GM03348 (cell line): ENCODE data around the gene HLA-DQA1.
"Not testable (repeated sequence)": the region's sequence is repeated elsewhere in the genome, so short reads cannot be mapped to it uniquely, and the experiment has no call there.

Experiments
- DNase-seq: peaks from one replicate; pipeline ENCODE4 v3.0.0; 2012; ENCODE audit warnings: low spot score

HLA-DQA1 gene

DNA sequence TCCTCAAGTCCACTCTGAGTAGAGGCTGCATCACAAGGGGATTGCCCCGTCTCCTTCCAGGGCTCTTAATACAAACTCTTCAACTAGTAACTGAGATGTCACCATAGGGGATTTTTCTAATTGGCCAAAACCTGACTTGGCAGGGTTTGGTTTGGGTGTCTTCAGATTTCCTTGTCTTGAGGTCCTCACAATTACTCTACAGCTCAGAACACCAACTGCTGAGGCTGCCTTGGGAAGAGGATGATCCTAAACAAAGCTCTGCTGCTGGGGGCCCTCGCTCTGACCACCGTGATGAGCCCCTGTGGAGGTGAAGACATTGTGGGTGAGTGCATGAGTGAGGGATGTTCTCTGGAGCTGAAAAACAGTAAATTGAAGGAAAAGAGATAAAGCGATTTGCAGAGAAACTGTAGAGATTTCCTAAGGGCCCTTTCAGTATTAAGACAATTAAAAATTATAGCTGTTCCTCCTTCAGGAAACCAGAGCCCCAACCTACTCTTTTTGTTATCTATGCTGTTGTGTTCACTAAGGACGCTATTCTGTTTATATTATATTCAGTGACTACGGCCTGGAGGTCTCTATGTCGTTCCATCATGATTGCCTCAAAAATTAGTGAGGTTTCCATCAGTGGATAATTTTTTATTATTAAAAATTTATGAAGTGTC, at the start of gene HLA-DQA1:
Gene HLA-DQA1 (plus strand): TSS at position 188 of the 662 bp plus-strand sequence. CDS start 53 bp downstream, at position 241.
- no peak for DNase-seq

DNA sequence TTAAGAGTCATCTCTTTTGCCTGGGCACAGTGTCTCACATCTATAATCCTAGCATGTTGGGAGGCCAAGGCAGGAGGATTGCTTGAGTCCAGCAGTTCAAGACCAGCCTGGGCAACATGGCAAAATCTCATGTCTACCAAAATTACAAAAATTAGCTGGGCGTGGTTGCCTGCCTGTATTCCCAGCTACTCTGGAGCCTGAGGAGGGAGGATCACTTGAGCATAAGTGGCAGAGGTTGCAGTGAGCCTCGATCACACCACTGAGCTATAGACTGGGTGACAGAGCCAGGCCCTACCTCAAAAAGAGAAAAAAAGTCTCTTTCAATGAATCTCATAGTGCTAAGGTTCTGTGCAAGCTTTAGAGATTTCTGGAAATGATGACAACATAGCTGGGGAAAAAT, 49.0 kb upstream of the HLA-DQA1 start:
- no peak for DNase-seq

DNA sequence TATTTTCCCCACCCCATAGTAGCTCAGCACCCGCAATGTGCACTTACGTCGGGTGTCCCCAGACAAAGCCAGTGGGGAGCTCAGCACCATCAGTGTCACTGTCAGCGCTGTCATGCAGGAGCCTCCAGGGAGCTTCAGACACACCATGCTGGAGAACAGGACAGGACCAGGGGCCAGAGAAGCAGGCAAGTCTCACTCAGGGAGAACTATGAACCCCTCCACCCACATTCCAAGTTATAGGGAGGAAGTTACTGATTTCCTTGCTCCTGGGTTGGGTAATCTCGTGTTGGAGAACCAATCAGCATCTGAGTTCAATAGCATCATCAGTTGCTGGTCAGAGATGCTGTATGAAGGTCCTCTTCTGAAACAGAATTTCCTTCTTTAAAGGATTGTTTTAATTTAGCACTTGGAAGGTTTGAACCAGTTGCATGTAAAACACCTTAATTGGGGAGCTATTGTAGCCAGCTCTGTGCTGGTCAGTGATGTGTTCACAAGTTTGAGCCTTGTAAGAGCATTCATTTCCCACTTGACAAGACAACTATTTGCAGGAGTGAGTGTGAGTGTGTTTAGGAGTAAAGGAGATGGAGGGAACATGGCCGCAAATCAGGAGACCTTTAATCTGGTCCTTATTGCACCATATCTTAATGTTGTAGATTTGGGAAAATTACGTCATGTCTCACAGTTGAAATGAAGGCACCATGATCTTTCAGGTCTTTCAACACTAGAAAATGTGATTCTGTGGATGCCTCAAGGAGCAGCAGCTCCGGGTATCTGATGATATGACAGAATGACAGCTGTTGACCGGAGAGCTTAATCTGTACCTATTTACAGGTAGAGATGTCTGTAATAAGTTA, 47.4 kb upstream of the HLA-DQA1 start, which contains the start of gene HLA-DRB1:
Gene HLA-DRB1 (minus strand): TSS at position 253 of the 854 bp plus-strand sequence. CDS start 106 bp downstream, at position 147.
- DNase-seq, result peak; percentile 24

DNA sequence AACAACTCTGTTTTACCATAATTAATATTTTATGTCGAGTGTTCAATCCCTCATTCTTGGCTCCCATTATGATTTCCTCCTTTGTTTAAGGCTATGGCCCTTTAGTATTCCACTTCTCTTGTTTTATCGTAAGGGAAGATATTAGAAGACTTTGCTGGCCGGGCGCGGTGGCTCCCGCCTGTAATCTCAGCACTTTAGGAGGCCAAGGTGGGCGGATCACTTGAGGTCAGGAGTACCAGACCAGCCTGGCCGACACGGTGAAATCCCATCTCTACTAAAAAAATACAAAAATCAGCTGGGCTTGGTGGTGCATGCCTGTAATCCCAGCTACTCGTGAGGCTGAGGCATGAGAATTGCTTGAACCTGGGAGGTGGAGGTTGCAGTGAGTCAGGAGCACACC, 46.5 kb upstream of the HLA-DQA1 start:
- DNase-seq, result not testable (repeated sequence)

DNA sequence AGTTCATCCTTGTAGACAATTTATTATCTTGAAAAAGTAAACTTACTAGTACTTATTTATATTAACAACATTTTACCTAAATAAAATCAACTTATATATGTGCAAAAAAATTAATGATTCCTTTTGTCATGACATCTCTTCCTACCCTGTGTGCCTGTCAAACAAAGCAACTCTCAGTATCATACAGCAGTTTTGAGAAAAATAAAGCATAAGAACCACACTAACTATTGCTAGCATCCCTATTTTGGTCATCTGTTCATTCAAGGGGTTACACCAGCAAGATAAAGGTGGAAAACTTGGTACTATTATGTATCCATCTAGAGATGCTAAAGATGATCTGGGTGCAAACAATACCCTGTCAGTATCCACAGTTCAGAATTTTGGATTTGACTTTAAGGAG, 40.2 kb upstream of the HLA-DQA1 start:
- DNase-seq, result no peak

DNA sequence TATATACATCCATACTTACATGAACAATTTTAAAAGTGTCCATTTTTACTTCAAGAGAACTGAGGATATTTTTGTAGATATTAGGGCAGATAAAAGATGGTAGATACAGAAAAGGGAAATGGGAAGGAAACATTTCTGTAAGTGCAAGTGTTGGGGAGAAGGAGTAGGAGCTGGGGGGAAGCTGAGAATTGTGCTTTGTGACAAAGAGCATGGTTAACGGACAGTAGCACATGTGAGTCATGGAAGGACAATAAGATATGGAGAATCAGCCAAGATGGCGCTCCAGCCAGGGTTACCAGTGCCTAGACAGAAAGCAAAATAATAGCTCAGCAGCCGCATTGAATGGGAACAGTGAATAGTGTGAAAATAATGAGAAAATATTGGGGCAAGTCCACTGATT, 34.8 kb upstream of the HLA-DQA1 start:
- DNase-seq, result no peak

DNA sequence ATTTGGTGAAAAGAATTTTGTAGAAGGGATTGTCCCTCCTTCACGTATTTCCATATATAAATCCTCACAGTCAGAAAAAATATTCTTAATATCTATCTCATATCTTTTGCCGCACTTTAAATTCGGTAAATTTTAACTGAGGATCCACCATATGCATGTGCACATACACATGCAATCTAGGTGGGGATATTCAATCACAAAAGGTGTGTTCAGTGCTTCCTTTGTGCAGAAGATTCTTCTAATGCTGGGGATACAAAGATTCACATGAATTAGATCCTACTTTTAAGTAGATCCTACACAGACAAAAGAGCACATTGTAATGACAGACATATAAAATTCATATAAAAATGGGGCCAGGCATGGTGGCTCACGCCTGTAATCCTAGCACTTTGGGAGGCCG, 34.0 kb upstream of the HLA-DQA1 start:
- DNase-seq, result no peak

DNA sequence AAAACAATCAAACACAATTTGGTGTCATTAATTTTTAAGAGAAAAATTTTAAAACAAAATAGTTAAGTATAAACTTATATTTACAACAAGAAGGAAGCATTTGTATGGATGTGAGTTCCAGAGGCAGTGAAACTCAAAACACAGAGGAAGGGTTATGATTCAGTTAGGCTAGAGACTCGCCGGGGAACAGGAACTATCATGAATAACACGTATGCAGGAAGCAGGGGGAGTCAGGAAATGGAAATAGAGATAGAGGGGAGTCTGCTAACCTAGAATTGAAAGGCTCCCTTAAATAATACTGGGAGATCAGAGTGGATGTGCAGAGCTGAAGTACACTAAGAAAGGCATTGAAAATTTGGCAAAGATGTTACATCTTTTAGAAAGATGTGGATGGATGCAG, 33.3 kb upstream of the HLA-DQA1 start:
- no peak for DNase-seq

DNA sequence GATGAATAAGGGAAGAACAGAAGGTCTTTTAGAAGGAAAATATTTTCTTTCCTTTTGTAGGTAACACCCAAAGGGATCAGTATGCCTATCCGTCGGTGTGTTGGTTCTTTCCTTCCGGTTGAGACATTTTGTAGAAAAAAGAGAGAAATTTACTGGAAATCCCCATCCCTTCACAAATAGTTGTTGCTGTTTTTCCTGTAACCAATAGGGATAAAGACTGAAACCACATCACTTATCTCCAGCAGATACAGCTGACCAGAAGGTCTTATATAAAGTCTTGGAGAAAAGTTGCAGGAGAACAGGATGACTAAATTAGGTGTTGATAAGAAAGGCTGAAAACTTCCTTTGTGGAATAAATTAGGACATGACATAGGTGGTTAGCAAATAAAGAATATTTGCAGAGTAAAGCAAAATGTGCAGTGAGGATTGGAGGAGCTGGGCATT, 32.8 kb upstream of the HLA-DQA1 start:
- no peak for DNase-seq

DNA sequence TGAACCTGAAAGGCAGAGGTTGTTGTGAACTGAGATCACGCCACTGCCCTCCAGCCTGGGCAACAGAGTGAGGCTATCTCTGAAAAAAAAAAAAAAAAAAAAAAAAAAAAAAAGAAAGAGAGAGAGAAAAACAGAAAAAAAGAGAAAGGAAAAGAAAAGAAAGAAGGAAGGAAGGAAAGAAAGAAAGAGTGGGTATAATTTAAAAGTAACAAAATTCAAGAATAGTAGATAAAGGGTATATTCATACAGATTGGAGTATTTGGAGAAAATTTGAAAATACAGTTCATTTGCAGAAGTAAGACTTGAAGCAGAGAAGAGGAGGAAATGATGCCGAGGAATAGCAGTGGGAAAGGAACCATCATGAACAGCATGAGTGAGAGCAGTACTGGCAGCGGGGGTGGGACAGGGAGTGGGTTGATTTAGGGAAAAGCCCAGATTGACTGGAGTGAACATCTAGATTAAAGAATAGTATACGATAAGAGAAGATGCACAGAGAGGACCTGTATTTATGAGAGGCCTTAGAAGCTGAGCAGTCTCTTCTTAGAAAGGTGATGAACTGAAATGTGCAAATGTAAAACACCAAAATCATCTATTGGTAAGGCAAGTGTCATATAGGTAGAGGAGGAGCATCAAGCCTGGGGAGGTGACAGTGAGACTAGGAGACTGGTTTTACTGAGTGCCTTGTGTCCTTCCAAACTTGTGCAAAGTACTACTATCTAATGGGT, 29.8 kb upstream of the HLA-DQA1 start:
- no peak for DNase-seq

DNA sequence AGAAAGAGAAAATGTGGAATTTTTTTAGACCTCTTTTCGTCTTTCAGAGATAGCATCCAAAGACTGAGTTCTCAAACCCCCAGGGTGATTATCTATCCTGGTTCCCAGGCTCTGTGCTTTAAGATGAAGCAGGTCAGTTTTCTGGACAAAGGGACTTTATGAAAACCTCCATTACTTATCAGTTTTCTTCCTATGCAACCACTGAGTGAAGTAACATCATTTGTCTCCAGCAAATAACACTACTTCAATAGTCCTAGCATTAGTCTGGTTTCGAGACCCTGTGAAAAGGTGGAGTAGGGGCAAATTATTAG, 29.3 kb upstream of the HLA-DQA1 start:
- DNase-seq, result no peak

DNA sequence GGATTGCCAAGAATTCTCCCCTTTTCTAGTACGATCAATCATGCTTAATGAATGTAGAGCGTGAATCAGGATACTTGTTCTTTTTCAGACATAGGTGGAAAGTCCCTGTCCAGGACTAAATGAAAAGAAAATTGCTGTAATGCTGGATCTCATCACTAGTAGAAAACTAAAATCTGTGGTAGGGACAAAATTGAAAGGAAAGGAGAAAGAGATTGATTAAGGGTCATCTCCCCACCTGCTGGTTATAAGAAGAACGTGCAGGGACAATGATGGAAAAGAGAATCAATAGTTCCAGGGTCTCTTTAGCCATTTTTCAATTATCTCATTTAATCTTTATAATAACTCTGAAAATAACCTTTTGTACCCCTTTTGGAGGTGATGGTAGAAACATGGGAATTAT, 28.8 kb upstream of the HLA-DQA1 start:
- no peak for DNase-seq

DNA sequence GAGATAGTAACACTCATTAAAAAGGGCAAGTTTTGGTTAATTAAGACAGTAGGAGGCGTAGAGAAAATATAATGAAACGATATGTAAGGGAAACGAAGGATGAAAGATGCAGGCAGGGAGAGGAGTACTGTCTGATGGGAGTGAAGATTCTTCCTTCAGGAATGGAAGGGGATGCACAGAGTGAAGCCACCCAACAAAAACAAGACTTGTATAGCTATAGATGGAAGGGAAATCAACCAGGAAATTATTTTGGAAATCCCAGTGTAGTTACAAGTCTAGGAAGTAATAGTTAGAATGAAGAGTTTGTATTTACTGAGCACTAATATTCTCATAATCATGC, 27.8 kb upstream of the HLA-DQA1 start:
- DNase-seq, result no peak

DNA sequence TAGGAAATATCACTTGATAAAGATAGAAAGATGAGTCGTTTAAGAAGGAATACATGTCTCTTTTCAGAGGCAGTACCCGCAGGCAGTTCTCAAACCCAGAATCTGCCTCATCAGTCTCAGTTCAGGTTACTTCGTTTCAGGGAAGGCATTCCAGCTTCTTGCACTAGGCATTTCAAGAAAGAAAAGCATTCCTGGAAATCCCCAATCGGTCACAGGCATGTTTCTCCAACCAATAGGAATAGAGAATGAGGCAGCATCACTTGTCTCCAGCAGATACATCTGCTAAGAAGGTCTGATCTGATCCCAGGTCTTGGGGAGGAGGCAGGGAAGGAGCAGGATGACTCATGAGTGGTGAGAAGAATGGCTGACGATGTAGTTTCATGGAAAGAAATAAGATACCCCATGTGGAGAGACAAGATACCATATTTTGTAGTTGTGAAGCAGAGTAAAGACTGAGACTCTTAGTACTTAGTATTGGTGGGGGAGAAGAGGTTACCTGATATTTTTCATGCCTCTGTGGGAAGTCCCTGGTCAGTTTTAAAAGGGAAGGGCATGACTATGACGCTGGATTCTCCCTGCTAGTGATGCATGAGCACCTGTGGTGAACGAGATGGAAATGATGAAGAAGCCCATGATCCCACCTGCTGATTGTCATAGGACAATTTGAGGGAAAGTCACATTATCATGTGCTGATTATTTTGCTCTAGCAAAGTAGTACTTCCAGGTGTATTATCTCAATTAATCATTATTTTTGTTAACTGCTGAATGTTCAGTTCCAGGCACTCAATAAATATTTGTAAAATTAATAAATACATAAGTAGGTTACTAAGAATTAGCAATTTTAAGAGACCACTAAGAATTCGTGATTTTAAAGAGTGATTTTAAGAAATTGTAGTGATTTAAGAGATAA, 27.2 kb upstream of the HLA-DQA1 start:
- peak; percentile 78 for DNase-seq

DNA sequence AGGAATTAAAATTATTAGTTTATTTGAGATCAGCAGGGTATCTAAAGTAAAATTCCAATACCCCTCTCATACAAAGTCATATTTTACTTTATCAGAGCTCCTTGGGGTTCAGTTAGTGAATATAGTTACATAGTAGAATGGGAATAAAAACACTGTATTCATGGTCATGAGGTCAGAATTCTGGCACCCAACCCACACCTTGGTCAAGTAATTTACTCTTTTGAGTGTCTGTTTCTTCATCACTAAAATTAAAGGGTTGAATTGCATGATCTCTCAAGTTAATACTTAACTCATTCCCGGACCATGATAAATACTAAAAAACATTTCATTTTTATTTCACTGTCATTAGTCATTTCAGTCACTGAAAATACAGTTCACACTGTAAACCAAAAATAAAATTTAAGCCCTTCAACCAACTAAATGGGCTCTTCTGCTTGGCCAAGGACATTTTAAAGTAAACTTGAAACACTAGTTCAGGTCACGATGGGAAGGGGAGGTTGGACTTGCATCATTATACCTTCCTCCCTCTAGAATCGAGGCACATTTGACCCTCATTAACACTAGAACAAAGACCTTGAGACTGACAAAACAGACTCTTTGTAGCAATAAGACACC, 26.4 kb upstream of the HLA-DQA1 start:
- no peak for DNase-seq

DNA sequence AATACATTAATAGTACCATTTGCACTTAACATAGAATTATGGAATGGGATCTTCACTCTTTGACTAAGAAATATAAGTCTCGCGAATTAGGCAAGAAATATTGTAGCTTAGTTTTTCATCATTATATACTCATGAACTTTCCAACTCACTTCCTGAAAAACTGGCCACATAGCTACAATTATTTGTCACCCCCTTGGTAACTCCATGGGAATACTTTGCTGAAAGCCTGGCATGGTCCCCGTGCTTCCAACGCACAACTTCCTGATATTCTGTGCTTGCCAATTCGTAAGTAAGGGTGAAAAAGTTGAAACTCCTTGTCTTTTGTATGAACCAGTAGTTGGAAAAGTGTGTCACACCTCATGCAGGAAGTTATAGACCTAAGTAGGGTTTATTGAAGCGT, 23.7 kb upstream of the HLA-DQA1 start:
- DNase-seq, result no peak

DNA sequence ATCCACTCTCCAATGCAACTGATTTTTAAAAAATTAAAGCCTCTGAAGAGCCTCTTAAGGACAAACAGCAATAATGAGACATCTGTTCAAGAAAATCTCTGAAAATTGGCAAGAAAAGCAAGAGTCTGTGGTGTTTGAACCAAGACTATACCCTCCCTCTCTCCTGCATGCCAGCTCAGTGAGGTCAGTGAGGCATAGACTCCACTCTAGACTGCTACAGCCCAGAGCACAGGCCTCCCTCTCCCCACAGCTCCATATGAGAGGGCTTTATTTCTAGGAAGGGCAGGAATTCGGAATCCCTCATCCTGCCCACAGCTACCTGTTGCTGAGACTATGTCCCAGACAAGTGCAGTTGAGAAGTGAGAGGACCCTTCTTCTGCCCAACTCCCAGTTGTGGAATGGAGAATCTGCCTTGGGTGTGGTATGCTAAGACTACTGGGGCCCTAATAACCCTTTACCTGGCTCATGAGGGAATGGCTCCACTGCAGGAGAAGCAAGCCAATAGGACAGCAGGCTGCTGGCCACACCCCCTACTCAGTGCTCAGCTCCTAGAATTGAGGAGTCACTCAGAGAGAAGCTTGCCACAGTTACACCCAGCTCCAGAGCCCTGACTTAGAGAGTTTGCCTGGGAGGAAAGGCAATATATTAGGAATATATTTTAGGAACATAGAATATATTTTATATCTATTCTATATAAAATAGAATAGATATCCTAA, 22.7 kb upstream of the HLA-DQA1 start:
- no peak for DNase-seq

DNA sequence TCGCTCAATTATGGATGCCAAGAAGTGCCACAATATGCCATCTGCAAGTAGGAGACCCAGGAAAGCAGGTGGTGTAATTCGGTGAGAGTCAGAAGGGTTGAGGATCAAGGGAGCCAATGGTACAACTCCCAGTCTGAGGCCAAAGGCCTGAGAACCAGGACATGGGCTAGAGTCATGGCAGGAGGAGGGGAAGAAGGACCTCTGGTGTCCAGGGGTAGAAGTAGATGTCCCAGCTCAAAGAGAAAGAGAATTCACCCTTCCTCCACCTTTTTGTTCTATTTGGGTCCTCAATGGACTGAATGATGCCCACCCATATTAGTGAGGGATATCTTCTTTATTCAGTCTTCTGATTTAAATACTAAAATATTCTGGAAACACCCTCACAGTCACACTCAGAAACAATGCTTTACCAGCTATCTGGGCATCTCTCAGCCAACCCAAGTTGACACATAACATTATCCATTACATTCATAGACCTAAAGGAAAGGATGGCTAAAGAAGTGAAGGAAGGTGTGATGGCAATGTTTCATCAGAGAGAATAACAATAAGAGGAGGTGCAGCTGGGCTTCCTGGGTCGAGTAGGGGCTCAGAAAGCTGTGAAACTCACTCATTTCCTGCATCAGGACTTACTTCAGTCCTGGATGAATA, 21.2 kb upstream of the HLA-DQA1 start:
- DNase-seq, result no peak

DNA sequence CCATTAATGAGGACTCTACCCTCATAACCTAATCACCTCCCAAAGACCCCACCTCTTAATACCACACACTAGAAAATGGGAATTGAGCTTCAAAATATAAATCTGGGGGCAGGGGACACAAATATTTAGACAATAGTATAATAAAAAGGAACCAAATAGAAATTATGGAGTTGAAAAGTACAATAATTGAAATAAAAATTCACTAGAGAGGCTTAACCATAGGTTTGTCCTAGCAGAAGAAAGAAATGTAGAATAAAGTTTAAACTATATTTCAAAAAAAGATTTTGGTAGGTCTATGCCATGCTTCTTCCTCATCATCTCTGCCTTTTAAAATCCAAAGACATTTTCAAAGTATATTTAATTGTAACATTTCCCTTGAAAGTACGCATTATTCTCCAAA, 19.5 kb upstream of the HLA-DQA1 start:
- no peak for DNase-seq

DNA sequence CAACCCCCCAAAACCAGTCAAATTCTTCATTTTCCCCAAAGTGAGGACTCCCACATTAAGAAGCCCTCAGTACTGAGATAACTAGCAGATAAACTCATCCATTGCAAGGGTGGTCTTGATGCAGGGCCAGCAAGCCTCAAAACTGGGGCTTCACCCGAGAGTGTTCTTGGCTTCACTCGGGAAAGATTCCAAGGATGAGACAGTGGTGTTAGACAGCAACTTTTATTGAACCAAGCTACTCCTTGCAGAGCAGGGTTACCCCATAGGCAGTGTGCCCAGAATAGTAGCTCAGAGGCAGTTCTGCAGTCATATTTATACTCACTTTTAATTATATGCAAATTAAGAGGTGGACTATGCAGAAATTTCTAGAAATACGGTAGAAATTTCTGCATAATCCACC, 15.8 kb upstream of the HLA-DQA1 start:
- no peak for DNase-seq
